NCI-H1048 (cell line): ENCODE measurements around the gene ATOH8.
"Not testable (repeated sequence)": the region's sequence is repeated elsewhere in the genome, so short reads cannot be mapped to it uniquely, and the experiment has no call there.

Experiments used
- DNase-seq: peaks from one replicate; lab custom pipeline; 2025; lab: John Stamatoyannopoulos, UW

ATOH8 gene, protein sequence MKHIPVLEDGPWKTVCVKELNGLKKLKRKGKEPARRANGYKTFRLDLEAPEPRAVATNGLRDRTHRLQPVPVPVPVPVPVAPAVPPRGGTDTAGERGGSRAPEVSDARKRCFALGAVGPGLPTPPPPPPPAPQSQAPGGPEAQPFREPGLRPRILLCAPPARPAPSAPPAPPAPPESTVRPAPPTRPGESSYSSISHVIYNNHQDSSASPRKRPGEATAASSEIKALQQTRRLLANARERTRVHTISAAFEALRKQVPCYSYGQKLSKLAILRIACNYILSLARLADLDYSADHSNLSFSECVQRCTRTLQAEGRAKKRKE

DNA sequence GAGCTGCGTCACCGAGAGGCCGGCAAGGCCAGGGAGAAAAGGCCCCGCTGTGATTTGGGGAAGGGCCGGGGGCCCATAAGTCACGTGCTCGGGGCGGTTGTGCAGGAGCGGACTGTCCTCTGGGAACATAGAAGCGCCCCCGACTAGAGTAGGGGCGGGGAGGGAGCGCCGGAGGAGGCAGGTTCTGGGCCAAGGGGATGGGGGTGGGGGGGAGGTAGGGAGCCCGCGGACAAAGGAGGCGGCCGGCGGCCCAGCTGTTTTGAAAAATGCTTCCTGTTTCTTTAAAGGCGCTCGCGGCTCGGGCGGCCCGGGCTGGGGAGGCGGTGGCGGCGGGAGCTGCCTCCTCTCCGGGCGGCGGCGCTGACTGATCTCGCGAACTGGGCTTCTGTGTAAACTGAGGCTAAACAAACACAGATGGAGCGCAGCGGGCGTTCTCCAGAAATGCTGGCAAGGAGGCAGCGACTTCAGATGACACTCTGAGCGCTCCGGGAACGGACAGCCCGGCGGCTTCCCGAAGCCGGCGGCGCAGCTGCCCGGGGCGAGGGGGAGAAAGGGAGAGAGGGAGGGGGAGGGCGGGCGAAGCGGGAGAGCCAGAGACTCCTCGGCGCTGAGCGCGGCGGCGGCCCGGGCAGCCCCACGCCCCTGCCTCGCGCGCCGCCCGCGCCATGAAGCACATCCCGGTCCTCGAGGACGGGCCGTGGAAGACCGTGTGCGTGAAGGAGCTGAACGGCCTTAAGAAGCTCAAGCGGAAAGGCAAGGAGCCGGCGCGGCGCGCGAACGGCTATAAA, at the start of gene ATOH8:
Gene ATOH8, plus strand, starts transcription at position 467 of the 788 bp plus-strand sequence. Its CDS starts 199 bp downstream, at position 666.
- no peak for DNase-seq

DNA sequence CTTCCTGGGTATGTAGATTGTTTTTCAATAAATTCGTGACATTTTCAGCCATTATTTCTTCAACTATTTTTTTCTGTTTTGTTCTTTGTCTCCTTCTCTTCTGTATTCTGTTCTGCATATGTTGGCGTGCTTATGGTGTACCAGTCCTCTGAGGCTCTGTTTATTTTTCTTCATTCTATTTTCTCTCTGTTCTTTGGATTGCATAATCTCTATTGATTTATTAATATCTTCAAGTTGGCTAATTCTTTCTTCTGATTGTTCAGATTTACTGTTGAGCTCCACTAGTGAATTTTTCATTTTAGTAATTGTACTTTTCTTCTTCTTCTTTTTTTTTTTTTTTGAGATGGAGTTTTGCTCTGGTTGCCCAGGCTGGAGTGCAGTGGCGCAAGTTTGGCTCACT, 49.8 kb upstream of the ATOH8 start:
- no peak for DNase-seq

DNA sequence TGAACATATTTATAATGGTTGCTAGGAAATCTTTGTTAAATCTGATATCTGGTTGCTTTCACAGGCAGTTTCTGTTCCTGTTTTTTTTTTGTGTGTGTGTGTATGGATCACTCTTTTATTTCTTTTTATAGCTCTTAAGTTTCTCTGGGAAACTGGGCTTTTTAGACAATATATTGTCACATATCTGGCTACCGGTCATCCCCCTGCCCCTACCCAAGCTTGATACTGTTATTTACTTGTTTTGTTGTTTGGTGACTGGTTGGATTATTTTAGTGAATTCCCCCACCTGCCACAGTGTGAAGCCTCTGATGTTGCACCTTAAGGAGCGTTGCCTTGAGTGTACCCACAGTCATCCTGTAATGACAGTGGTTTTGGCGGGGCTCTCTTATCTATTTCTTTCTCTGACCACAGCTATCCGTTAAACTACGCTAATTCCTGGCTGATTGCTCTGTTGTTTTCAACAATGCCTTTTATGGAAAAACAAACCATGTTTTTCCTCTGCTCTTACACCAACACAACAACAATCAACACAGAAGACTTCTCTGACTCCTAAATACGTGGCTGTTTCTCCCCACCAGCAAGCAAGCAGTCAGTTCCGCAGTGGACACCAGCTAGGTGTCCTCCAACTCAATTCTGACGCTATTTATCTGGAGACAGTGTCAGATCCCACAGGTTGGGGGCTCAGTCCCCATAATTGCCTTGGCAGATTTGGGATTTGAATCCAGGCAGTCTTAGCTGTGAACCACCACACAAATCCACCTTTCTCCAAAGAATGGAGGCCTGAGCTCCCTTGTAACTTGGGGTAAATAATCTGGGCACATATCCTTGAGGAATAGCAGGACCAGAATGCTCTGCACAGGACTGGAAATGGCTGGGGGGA, 48.8 kb upstream of the ATOH8 start:
- no peak for DNase-seq

DNA sequence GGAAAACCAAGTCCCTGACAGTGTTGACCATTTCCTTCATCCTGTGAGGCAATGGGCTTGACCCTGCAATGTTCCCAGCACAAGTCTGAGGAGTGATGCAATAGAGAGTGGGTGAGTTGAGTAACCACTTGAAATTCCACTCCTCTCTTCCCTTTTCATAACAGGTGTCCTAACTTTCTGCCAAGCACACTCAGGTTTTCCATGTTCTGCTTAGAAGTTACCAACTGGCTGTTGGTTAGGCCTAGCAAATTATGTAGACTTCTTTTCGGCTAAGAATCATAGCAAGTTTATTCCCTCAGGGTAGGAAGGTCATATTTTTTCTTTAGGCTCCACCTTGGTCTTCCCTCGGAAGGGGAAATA, 48.1 kb upstream of the ATOH8 start:
- no peak for DNase-seq

DNA sequence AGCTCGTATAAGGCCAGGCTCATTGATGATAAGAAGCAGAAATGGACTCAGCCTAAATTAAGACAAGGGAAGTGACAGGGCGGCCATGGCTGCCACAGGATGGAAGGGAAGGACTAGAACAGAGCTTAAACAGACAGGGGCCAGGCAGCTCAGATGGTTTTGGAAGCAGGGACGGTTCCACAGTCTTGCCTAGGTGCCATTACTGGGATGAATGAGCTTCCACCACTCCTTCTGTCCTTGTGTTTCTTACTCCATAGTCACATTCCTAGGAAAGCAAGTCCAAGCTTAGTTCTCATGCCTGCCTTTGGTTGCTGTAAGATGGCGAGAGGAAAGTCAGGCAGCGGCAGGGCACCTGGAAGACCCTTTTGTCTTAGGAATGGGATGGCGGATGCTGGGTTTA, 47.7 kb upstream of the ATOH8 start:
- no peak for DNase-seq

DNA sequence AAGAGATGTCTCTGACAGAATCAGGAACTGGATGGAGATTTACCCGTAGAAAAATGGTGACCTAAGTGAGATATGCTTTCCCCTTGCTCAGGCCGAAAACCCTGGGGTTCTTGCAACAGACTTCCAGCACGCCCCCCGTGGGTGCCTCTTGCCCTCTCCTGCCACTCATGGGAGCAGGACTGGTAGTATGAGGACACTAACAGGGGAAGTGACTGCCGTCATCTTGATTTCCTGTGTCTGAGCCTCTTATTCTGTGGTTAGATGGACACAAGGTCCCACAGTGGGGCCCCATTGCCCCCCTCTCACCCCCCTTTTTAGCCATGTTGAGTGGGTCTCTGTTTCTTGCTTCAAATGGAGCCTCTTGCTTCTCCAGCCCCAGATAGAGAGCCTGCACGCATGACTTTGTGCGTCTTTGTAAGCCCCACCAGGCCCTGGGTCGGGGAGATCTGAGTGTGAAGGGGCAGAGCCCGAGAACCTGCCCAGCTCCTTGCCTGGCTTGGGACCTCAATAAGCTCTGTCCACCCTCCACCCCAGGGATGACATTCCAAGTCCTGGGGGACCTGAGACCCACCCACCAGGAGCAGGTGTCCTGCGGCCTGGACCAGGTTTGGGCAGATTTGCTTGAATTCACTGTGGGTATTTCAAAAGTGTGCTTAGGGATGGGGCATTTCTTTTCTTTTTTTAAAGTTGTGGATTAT, 47.0 kb upstream of the ATOH8 start:
- no peak for DNase-seq

DNA sequence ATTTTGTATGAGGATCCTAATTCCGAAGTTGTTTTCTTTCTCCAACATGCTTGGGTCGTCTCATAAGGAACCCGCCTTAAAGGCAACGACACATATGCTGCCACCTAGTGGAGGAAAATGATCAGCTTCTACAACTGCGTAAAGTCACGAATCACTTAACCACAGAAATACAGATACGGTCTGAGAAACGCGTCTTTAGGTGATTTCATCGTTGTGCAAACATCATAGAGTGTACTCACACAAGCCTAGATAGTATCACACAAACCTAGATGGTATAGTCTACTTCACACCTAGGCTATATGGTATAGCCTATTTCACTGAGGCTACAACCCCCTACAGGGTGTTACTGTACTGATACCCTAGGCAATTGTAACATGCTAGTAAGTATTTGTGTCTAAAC, 46.5 kb upstream of the ATOH8 start:
- peak; percentile 59 for DNase-seq

DNA sequence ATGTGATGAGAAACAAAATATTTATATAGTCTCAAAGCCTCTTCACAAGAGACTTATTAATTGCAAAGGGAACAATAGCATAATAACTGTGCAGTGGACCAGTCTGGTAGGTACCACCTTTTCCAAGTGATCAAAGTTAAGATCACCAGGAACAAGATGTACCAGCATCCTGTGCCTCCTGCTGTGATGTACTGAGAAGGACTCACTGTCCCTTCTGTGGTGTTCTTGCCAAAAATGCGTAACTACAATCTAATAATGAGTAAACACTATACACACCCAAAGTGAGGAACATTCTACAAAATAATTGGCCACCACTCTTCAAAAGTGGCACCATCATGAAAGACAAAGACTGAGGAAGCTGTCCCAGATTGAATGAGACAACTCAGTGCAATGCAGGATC, 45.1 kb upstream of the ATOH8 start:
- DNase-seq = no peak

DNA sequence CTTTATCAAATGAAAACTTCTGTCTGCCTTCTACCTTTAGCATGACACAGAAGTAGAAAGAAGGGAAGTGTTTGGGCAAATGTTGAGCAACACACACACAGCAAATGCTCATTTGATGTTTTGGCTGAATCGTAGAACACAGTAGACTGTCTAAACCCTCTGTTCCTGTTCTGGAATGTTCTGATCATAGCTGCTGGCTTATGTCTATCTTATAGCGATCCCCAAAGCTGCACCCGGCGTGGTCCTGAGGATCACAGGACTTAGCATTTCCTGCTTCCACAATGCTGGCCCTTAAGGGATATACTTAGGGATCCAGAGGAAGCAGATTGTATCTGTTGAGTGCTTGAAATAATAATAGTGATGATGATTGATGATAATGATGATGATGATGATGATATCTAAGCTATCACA, 44.4 kb upstream of the ATOH8 start:
- DNase-seq = no peak

DNA sequence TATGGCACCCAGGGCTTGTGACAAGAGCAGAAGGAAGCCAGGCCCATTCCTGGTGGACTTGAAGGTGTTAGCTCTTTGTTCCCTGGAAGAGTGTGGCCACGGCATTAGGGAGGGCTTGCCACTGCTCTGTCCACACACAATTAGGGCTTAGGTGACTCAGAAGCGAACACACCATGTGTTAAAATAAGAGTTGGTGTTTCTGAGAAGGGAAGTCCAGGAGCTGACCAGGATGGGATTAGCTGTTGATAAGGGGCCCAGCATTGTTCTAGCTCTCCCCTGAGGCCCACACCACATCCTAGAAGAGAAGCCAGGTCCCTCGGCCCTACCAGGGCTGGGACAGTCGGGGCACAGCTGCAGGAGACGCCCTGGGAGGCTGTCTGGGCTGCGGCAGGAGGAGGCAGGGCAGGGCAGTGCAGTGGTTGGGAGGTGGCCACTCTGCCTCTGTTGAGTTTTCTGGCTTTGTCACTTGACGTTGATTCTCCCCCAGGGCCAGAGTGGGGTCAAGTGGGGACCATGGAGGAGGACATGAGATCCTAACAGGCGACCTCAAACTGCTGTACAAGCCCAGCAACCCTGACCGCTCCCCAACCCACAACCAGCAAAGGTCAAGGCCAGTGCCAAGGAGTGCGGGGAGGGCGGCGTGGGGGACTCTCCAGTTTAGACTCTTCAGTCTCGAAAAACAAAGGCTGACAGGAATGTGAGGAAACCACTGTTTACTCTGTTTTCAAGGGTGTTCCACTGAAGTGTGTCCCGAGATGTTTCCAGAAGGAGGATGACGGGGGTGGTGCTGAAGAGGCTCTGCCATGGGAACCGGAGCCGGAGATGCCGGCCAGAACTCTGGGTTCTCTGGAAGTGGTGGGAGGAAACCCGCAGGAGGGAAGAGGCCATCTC, 42.9 kb upstream of the ATOH8 start:
- no peak for DNase-seq

DNA sequence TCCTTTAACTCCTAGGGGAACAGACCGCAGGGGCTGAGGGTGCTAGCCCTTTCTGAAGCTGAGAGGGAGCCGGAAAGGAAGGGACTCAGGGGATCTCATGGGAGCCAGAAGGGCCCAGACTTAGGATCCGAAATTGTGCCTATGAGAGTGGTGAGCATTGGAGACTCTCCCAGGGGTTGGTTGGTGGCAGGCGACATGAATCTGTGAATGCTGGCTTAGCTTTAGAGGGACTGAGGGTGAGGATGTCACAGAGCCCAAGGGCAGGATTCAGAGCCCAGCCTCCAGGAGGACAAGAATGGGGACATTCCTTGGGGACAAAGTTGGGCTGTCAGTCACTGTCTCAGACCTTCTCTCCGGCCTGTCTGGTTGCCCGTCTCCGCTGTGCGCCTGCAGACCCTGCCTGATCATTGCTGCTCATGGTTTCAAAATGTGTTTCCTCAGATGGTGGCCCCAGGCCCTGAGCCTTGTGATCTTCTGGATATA, 42.2 kb upstream of the ATOH8 start:
- no peak for DNase-seq

DNA sequence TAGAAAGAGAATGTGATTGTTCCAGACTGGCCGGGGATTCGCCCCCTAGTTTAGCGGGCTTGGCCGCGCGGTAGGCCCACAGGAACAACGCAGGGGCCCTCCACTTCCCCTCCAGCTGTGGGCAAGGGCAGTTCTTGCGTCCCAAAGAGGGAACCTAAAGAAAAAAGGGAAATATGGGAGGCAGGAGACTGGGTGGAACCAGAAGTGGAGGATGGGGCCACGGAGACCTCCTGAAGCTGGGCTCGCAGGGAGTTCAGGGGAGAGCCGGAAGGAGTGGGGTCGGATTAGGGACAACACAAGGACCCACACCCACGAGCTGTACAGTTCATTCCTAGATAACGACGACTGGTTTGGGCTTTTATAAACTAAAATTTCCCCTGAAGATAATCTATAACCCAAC, 41.5 kb upstream of the ATOH8 start:
- no peak for DNase-seq

DNA sequence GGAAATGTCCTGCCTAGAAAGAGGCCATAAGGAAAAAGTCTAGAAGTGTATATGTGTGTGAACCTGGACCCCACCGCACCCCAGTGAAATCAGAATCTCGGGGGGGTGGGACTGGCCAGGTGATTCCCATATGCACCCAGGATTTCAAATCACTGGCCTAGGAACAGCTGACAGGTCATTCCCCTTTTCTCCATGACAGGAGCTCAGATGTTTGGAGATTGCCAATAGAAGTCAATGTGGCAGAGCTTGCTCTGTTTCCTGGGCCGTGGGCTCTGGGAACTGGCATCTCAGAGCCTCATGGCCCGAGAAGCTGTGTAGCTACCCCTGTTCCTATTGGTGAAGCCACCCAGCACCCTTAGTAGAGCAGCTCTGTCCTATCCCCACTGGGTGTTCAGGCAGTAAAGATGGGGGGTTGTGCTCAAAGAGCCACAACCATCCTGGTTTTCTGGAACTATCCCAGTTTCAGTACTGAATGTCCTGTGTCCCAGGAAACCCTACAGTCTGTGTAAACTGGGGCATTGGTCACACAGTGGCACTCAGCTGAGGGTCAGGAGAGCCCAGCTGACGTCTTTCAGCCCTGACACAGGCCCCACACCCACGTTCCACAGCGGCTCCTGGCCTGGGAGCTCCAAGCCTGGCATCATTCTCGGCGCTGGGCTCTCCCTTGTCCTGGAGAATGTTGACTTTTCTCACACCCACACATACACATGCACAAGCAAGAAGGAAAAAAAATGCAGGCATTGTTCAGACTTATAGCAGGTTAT, 40.8 kb upstream of the ATOH8 start:
- DNase-seq = no peak

DNA sequence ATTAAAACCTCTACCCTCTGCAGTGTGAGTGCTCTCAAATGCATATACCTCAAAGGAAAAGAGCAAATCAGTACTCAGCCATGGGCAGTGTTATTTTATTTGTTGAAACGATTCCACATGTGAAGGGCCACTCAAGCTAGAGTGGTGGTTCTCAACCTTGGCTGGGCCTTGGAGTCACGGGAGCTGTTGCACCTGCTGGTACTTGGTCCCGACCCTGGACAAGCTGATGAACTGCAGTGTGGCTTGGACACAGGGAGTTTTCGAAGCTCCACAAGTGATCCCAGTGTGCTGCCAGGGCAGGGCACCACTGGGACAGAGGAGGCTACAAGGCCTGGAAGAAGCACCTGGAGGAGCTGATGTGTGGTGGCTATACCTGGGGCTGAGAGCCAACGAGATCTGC, 40.0 kb upstream of the ATOH8 start:
- DNase-seq = no peak

DNA sequence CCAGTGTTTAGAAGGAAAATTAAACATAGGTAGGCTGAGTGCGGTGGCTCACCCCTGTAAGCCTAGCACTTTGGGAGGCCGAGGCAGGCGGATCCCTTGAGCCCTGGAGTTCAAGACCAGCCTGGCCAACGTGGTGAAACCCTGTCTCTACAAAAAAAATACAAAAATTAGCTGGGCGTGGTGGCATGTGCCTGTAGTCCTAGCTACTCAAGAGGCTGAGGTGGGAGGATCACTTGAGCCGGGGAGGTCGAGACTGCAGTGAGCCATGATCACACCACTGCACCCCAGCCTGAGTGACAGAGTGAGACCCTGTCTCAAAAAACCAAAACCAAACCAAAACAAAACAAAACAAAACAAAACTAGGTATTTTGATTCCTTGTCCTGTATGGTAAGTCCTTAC, 39.4 kb upstream of the ATOH8 start:
- DNase-seq = not testable (repeated sequence)

DNA sequence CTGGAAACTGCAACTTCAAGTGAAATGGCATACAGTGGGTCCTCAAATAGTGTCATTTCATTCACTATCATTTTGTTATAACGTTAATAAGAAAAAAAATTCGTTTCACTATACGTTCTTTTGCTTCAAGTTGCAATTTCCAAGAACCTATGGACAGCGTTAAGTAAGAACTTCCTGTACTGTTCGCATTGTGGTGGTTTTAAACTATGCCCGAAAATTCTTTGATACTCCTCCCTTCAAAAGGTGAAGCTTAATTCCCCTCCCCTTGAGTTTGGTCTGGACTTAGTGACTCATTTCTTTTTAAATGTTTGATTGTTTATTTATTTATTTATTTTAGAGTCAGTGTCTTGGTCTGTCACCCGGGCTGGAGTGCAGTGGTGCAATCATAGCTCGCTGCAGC, 39.0 kb upstream of the ATOH8 start:
- DNase-seq = no peak

DNA sequence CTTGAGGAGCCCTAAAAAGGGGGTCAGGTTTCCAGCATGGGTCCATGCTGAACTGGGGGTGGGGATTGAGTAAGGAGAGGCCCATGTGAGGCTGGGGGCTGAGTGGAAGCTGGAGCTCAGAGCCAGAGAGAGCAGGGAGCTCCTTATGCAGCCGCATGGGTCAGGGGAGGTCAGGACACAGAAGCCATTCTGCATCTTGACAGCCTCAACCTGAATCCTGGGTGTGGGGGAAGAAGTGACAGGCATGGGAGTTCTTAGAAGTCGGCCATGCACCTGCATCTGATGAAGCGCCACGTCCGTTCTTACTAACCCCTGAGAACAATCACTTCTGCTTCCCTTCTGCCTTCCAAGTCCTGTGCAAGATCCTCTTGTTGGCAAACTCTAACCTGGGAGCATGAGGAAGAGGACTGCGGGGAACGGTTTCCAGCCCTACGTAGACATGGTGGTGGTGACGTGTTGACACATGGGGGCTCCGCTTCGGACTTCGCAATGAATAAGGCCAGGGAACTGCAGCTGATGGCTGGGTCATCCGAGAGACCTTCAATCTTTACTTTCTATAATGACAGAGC, 37.4 kb upstream of the ATOH8 start:
- DNase-seq = no peak

DNA sequence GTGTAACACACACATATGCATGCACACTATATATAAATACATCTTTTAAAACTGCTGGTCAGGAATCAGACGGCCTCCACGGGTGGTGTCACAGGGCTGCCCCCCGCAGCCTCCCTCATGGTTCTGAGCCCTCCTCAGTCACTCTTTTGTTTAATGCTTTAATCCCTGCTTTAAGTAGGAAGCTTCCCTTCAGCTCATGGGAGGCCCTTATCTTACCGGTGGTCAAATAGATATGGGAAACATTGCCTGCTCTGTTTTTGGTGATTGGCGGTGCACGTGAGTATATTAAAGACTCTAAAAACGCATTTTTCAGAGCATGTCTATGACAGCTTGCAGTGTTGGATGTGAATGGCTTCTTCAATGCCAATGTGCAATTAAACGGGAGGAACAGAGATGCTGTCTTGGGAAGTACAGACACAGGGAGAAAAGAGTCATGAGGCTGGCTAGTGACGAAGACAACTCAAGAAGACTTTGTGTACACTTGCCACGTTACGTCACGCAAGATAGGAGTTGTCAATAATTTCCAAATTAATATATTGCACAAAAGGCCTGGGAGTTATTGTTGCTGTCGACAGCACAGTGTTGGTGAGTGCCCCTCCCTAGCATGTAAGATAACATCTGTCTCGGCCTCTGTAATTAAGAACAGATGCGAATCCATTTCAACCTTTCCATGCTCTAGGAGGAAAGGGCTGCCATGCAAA, 36.3 kb upstream of the ATOH8 start:
- no peak for DNase-seq

DNA sequence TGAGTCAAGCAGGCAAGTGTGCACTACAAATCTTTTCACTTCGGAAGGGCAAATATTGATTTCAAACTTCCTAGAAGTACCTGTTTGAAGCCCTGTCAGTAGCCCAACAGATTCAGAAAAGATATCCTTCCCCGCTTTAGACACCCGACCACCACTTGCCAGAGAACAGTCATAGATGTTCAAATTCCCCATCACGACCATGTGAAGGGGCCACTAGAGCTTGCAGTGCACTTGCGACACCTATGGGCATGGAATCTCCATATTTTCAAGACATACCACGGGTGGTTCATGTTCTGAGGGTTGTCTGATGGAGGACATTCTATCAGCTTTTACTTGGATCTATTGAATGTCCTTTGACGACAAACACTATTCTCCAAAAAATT, 35.8 kb upstream of the ATOH8 start:
- no peak for DNase-seq
